SK-N-MC (cell line): ENCODE measurements around the gene EFNA4.

Experiments
- DNase-seq: peaks from one replicate; pipeline ENCODE4 v3.0.0-alpha.2; 2011; ENCODE audit warnings: low read depth, low spot score
- H3K27ac ChIP-seq: fragments of 200-600 bp; sonication (generic); 2 replicates; pipeline ENCODE4 v1.5.1; 2016; ENCODE audit warnings: mixed run types
- H3K36me3 ChIP-seq: fragments of 200-600 bp; sonication (generic); 2 replicates; pipeline ENCODE4 v1.6.1; 2017; ENCODE audit warnings: antibody characterized with exemption, low read length, mixed read lengths; ENCODE audit not compliant: insufficient read depth
- H3K4me3 ChIP-seq: fragments of 200-600 bp; sonication (generic); 2 replicates; pipeline ENCODE4 v1.5.1; 2016
- H3K9ac ChIP-seq: fragments of 200-600 bp; sonication (generic); 2 replicates; pipeline ENCODE4 v1.8.0; 2017; ENCODE audit warnings: mixed run types, mixed read lengths; ENCODE audit not compliant: insufficient read length
- H3K9me3 ChIP-seq: fragments of 200-600 bp; sonication (generic); 2 replicates; pipeline ENCODE4 v1.6.1; 2017; ENCODE audit warnings: low read depth, mild to moderate bottlenecking, antibody characterized with exemption, low read length, moderate library complexity, mixed read lengths
- EZH2 ChIP-seq: fragments of 200-600 bp; sonication (generic); IDR thresholded peaks from one replicate; pipeline ENCODE4 v1.6.1; 2017; ENCODE audit warnings: antibody characterized with exemption
- FOXP2 ChIP-seq: optimal IDR thresholded peaks from 2 replicates; pipeline ENCODE3; 2011; ENCODE audit warnings: mild to moderate bottlenecking, moderate library complexity; ENCODE audit not compliant: insufficient read depth; ENCODE audit errors: extremely low read length, control extremely low read depth
- POLR2AphosphoS5 ChIP-seq: IDR thresholded peaks from 2 replicates; pipeline ENCODE4 v1.6.1; 2012; ENCODE audit warnings: mild to moderate bottlenecking, low read depth, low read length, borderline replicate concordance

The EFNA4 gene

GRCh38 chr1:155019377-155020245 is 43.9 kb upstream of the EFNA4 start:
- H3K9me3 ChIP-seq = no peaks in the 10 kb centered on the region
- no peak overlapping the region for H3K9ac ChIP-seq
- DNase-seq = no peak
- H3K4me3 ChIP-seq = no peak overlapping the region
- peaks cover 10% of the 10 kb centered on the region; the same call in 1 of the 2 replicates for H3K36me3 ChIP-seq
- no peak for TF ChIP-seq EZH2
- TF ChIP-seq FOXP2 = no peak
- no peak for TF ChIP-seq POLR2AphosphoS5
- no peak overlapping the region for H3K27ac ChIP-seq

GRCh38 chr1:155022136-155022926 is 41.2 kb upstream of the EFNA4 start:
- Histone ChIP-seq H3K9me3 (no peaks in the 10 kb centered on the region), H3K4me3 (no peak overlapping the region), H3K9ac (no peak overlapping the region), H3K27ac (no peak overlapping the region), H3K36me3 (no peaks in the 10 kb centered on the region)
- no peak for DNase-seq
- TF ChIP-seq POLR2AphosphoS5 (no peak), FOXP2 (no peak), EZH2 (no peak)

GRCh38 chr1:155022927-155023236 is 40.7 kb upstream of the EFNA4 start:
- no peak for DNase-seq

GRCh38 chr1:155023627-155024026 is 39.9 kb upstream of the EFNA4 start:
- TF ChIP-seq POLR2AphosphoS5 (no peak), EZH2 (no peak), FOXP2 (no peak)
- Histone ChIP-seq H3K9me3 (no peaks in the 10 kb centered on the region), H3K4me3 (no peak overlapping the region), H3K36me3 (no peaks in the 10 kb centered on the region), H3K9ac (no peak overlapping the region), H3K27ac (no peak overlapping the region)
- DNase-seq = no peak

More at GRCh38 chr1:155022927-155023236, 40.7 kb upstream of the EFNA4 start:
- no peaks in the 10 kb centered on the region for H3K36me3 ChIP-seq
- H3K27ac ChIP-seq = no peak overlapping the region
- no peaks in the 10 kb centered on the region for H3K9me3 ChIP-seq
- no peak for TF ChIP-seq POLR2AphosphoS5
- TF ChIP-seq EZH2 = no peak
- no peak for TF ChIP-seq FOXP2
- H3K4me3 ChIP-seq = no peak overlapping the region
- no peak overlapping the region for H3K9ac ChIP-seq

GRCh38 chr1:155024315-155024714 is 39.2 kb upstream of the EFNA4 start:
- H3K27ac ChIP-seq = no peak overlapping the region
- TF ChIP-seq FOXP2 (no peak), POLR2AphosphoS5 (no peak), EZH2 (no peak)

GRCh38 chr1:155026154-155026553 is 37.4 kb upstream of the EFNA4 start:
- no peak overlapping the region for H3K27ac ChIP-seq
- no peak overlapping the region for H3K9ac ChIP-seq
- no peaks in the 10 kb centered on the region for H3K9me3 ChIP-seq
- no peak overlapping the region for H3K4me3 ChIP-seq
- DNase-seq = no peak
- no peak for TF ChIP-seq POLR2AphosphoS5
- TF ChIP-seq EZH2 = no peak
- no peaks in the 10 kb centered on the region for H3K36me3 ChIP-seq

More at GRCh38 chr1:155024315-155024714, 39.2 kb upstream of the EFNA4 start:
- no peak for DNase-seq
- Histone ChIP-seq H3K9me3 (no peaks in the 10 kb centered on the region), H3K36me3 (no peaks in the 10 kb centered on the region), H3K4me3 (no peak overlapping the region), H3K9ac (no peak overlapping the region)

GRCh38 chr1:155026588-155026987 is 37.0 kb upstream of the EFNA4 start:
- Histone ChIP-seq H3K27ac (no peak overlapping the region), H3K9me3 (no peaks in the 10 kb centered on the region), H3K9ac (no peak overlapping the region), H3K4me3 (no peak overlapping the region), H3K36me3 (no peaks in the 10 kb centered on the region)
- TF ChIP-seq EZH2 (no peak), POLR2AphosphoS5 (no peak), FOXP2 (no peak)
- no peak for DNase-seq

GRCh38 chr1:155029513-155030242 is 33.9 kb upstream of the EFNA4 start:
- no peak for DNase-seq
- TF ChIP-seq POLR2AphosphoS5 = no peak
- TF ChIP-seq EZH2 = no peak
- TF ChIP-seq FOXP2 = no peak
- no peak overlapping the region for H3K9ac ChIP-seq
- no peaks in the 10 kb centered on the region for H3K9me3 ChIP-seq
- no peak overlapping the region for H3K4me3 ChIP-seq
- H3K36me3 ChIP-seq = no peaks in the 10 kb centered on the region
- H3K27ac ChIP-seq = no peak overlapping the region
